MG63 (cell line): ENCODE data around the gene PRR3. TPM values are rescaled to one million over a fixed set of nuclear protein-coding genes. Genes with fewer than 3 reads are reported as not detected.
"Not testable (repeated sequence)": the region's sequence is repeated elsewhere in the genome, so short reads cannot be mapped to it uniquely, and the experiment has no call there.

Source experiments
- DNase-seq: peaks from one replicate; pipeline ENCODE4 v3.0.0-alpha.2; 2020
- H3K27me3 ChIP-seq: fragments of 250-450 bp; sonication (Bioruptor Pico); 2 replicates; pipeline ENCODE4 v1.5.1; 2020; ENCODE audit warnings: mild to moderate bottlenecking, moderate library complexity
- H3K36me3 ChIP-seq: fragments of 250-450 bp; sonication (Bioruptor Pico); 2 replicates; pipeline ENCODE4 v1.5.1; 2020; ENCODE audit warnings: mild to moderate bottlenecking, moderate library complexity
- H3K4me3 ChIP-seq: fragments of 250-450 bp; sonication (Bioruptor Pico); 2 replicates; pipeline ENCODE4 v1.5.1; 2020; ENCODE audit warnings: mild to moderate bottlenecking, moderate library complexity
- H3K9me3 ChIP-seq: fragments of 250-450 bp; sonication (Bioruptor Pico); 2 replicates; pipeline ENCODE4 v1.5.1; 2020; ENCODE audit warnings: mild to moderate bottlenecking, moderate library complexity
- total RNA-seq: library from RNA; depleted of rRNA; stranded (reverse); fragments of >200 nt; shearing (Covaris generic); gene quantifications from 2 replicates; pipeline ENCODE4 v1.2.3, GENCODE V29; 2014; ENCODE audit warnings: low replicate concordance

PRR3 gene
- total RNA-seq, 1 experiment from 2014 or later: 1.2 TPM

- no peaks in the 10 kb centered on the region for H3K9me3 ChIP-seq
- peaks cover 17% of the 10 kb centered on the region for H3K36me3 ChIP-seq
- no peak for DNase-seq
- no peaks in the 10 kb centered on the region for H3K27me3 ChIP-seq
- no peak overlapping the region for H3K4me3 ChIP-seq
These were observed 35.2 kb downstream of the PRR3 start for GRCh38 chr6:30592287-30592686.

DNA sequence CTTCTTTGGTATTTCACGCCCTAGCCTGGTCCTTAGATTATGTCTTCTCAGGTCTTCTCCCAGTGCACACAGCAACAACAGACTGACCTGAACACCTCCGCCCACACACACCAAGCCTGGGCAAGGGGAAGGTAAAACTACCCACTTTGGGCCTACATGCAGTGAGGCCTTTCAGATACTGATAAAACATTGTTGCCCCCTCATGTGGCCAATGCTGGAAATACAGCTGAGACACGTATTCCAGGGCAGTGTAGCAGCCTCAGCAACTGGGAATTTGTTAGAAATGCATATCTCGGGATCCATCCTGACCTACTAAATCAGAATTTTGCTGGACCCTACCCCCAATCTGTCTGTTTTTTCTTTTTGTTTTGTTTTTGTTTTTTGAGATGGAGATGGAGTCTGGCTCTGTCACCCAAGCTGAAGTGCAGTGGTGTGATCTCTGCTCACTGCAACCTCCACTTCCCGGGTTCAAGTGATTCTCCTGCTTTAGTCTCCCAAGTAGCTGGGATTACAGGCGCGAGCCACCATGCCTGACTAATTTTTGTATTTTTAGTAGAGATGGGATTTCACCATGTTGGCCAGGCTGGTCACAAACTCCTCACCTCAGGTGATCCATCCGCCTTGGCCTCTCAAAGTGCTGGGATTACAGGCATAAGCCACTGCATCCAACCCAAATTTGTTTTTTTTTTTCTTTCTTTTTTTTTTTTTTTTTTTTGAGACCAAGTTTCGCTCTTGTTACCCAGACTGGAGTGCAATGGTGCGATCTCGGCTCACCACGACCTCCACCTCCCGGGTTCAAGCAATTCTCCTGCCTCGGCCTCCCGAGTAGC, 40.4 kb downstream of the PRR3 start:
- H3K4me3 ChIP-seq, H3K9me3 ChIP-seq, H3K27me3 ChIP-seq: not testable (repeated sequence)
- peaks cover 22% of the 10 kb centered on the region for H3K36me3 ChIP-seq
- peak; percentile 61 for DNase-seq

- H3K27me3 ChIP-seq: no peaks in the 10 kb centered on the region
- H3K36me3 ChIP-seq: peaks cover 35% of the 10 kb centered on the region
- no peaks in the 10 kb centered on the region for H3K9me3 ChIP-seq
- no peak overlapping the region for H3K4me3 ChIP-seq
- no peak for DNase-seq
These were observed 42.0 kb downstream of the PRR3 start for GRCh38 chr6:30598912-30599624.

- H3K9me3 ChIP-seq: no peaks in the 10 kb centered on the region
- no peak for DNase-seq
- H3K36me3 ChIP-seq: peaks cover 39% of the 10 kb centered on the region
- H3K27me3 ChIP-seq: no peaks in the 10 kb centered on the region
- no peak overlapping the region for H3K4me3 ChIP-seq
These were observed 42.7 kb downstream of the PRR3 start for GRCh38 chr6:30599625-30600324.

GRCh38 chr6:30600451-30600961, 43.4 kb downstream of the PRR3 start:
- no peaks in the 10 kb centered on the region for H3K9me3 ChIP-seq
- H3K4me3 ChIP-seq: no peak overlapping the region
- no peak for DNase-seq
- peaks cover 46% of the 10 kb centered on the region for H3K36me3 ChIP-seq
- no peaks in the 10 kb centered on the region for H3K27me3 ChIP-seq

GRCh38 chr6:30601436-30601814, 44.3 kb downstream of the PRR3 start:
- H3K36me3 ChIP-seq: peaks cover 53% of the 10 kb centered on the region
- H3K27me3 ChIP-seq: no peaks in the 10 kb centered on the region
- H3K4me3 ChIP-seq: no peak overlapping the region
- H3K9me3 ChIP-seq: no peaks in the 10 kb centered on the region
- DNase-seq: no peak

GRCh38 chr6:30601815-30602641, 44.9 kb downstream of the PRR3 start:
- peaks cover 59% of the 10 kb centered on the region for H3K36me3 ChIP-seq

GRCh38 chr6:30603961-30604360, 46.9 kb downstream of the PRR3 start:
- no peak for DNase-seq
- Histone ChIP-seq H3K9me3 (no peaks in the 10 kb centered on the region), H3K27me3 (no peaks in the 10 kb centered on the region), H3K4me3 (no peak overlapping the region), H3K36me3 (peaks cover 71% of the 10 kb centered on the region)

More at GRCh38 chr6:30601815-30602641, 44.9 kb downstream of the PRR3 start:
- no peak for DNase-seq
- Histone ChIP-seq H3K27me3 (no peaks in the 10 kb centered on the region), H3K4me3 (no peak overlapping the region), H3K9me3 (no peaks in the 10 kb centered on the region)

- Histone ChIP-seq H3K9me3 (no peaks in the 10 kb centered on the region), H3K27me3 (no peaks in the 10 kb centered on the region), H3K4me3 (no peak overlapping the region), H3K36me3 (peaks cover 54% of the 10 kb centered on the region)
- DNase-seq: no peak
These were observed 53.0 kb downstream of the PRR3 start for GRCh38 chr6:30610065-30610464.

GRCh38 chr6:30611150-30611855, 54.2 kb downstream of the PRR3 start:
- Histone ChIP-seq H3K36me3 (peaks cover 55% of the 10 kb centered on the region), H3K4me3 (no peak overlapping the region), H3K27me3 (no peaks in the 10 kb centered on the region), H3K9me3 (no peaks in the 10 kb centered on the region)
- DNase-seq: no peak

DNA sequence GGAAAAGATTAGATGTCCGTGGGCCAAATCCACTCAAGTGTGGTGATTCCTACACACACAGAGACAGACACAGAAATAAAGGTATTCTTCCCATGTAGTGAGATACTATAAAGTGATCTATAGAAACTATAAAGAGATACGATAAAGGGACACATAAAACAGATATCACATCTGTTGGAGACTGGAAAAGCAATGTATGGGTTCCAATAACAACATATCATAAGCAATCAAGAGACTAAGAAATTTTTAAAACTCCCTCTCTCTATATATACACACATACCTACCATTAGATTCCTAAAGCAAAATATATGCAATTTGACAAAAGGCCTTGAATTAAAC, 54.7 kb downstream of the PRR3 start:
- Histone ChIP-seq H3K9me3 (no peaks in the 10 kb centered on the region), H3K4me3 (no peak overlapping the region), H3K27me3 (no peaks in the 10 kb centered on the region), H3K36me3 (peaks cover 55% of the 10 kb centered on the region)
- no peak for DNase-seq

DNA sequence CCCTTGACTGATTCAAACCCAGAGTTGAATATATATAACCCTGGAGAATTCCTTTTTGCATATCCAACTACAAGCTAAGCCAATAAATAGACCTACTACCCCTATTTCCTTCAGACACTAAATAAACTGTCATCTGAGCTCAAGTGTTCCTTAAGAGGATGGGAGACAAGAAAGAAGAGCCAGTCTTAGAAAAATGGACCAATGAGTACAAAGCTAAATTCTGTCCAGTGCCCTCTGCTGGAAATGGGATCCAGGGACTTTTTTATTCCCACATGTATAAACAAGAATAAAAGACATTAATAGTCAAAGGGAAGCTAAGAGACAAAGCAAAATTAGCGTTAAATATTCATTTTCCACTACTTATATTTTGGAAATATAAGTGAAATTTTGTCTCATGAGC, 55.1 kb downstream of the PRR3 start:
- Histone ChIP-seq H3K9me3 (no peaks in the 10 kb centered on the region), H3K4me3 (no peak overlapping the region), H3K36me3 (peaks cover 53% of the 10 kb centered on the region), H3K27me3 (no peaks in the 10 kb centered on the region)
- DNase-seq: no peak

DNA sequence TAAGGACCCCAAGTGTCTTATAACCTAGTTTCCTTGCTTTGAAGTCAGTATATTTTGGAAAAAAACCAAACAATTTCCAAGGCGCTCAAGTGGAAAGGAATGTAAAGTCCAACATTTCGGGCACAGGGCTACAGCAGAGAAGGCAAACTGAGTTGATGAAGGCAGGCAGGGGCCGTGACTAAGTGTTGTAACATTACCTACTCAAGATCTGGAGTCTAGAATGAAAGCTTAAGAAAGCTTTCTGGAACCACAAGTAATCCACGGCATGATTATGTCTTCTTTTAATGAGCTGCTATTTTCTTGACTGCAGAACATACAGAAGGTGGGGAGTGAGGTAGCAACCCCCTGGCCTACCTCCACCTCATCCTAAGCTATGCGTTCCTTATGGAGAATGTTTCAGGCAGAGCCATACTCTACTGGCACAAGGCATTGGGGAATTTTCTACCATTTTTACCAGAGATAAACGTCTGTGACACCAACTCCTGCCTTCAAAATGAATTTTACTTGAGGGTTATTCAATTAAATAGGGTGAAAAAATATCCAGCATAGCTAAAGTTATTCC, 55.7 kb downstream of the PRR3 start:
- DNase-seq: peak; percentile 32
- Histone ChIP-seq H3K27me3 (no peaks in the 10 kb centered on the region), H3K36me3 (peaks cover 48% of the 10 kb centered on the region), H3K4me3 (no peak overlapping the region), H3K9me3 (no peaks in the 10 kb centered on the region)
